Mesothelial cell of epicardium (in vitro differentiated cells): Measurements from ENCODE around the gene SESN2. TPM values are rescaled to one million over a fixed set of nuclear protein-coding genes. Genes with fewer than 3 reads are reported as not detected.

ENCODE experiments used
- DNase-seq, 2 experiments: peaks; one replicate each; pipeline ENCODE4 v3.0.0; 2021; ENCODE audit warnings: low spot score in 2 of 2; ENCODE audit not compliant: unreplicated experiment in 2 of 2
- H3K27ac Mint-ChIP-seq: 2 replicates; pipeline ENCODE4 v1.8.0; 2021; ENCODE audit warnings: mixed read lengths
- H3K27me3 Mint-ChIP-seq: 2 replicates; pipeline ENCODE4 v1.8.0; 2021; ENCODE audit warnings: low read depth, mixed read lengths
- H3K36me3 Mint-ChIP-seq: 2 replicates; pipeline ENCODE4 v1.8.0; 2021; ENCODE audit warnings: mixed read lengths
- H3K4me1 Mint-ChIP-seq: 2 replicates; pipeline ENCODE4 v1.8.0; 2021; ENCODE audit warnings: mixed read lengths
- H3K4me3 Mint-ChIP-seq: 2 replicates; pipeline ENCODE4 v1.8.0; 2021; ENCODE audit warnings: mild to moderate bottlenecking, moderate library complexity, mixed read lengths
- H3K9me3 Mint-ChIP-seq: 2 replicates; pipeline ENCODE4 v1.8.0; 2021; ENCODE audit warnings: mixed read lengths
- CTCF ChIP-seq: fragments of 200-600 bp; sonication (generic); IDR thresholded peaks from one replicate; pipeline ENCODE4 v1.5.0; 2021; ENCODE audit warnings: antibody characterized with exemption; ENCODE audit not compliant: unreplicated experiment
- total RNA-seq: library from RNA; stranded (reverse); gene quantifications from 3 replicates; pipeline ENCODE4 v1.2.1, GENCODE V29; 2021

SESN2 gene
- total RNA-seq, 1 donor from 2014 or later, result 21.4 TPM

DNA sequence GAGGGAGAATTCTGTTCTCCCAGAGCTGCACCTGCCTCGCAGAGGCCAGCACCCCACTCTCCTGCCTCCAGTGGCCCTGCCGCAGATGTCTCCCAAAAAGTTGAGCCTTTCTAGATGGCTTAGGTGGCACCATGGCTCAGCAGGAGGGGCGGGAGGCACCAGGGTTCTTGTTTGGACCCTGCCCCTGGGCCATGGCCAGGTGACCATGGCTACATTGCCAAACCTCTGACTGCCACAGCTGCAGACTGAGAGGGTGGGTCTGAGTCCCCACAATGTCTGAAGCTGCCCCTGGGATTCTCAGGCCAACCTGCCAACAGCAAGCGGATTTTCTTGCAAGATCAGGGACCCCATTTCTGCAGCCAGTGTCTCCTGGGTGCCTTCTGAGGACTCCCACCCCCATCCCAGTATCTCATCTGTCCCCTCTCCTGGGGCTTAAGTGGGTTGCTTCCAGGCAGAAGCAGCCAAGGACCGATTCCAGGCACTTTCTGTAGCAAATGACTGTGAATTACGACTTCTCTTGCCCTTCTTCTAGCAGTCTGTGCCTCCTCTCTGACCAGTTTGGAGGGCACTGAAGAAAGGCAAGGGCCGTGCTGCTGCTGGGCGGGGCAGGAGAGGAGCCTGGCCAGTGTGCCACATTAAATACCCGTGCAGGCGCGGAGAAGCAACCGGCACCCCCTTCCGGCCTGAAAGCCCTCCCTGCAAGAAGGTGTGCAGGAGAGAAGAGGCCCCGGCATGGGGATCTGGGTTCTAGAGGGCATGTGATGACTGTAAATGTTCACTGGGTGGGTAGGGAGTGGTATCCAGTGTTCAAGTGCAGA lies 22.5 kb downstream of the SESN2 start:
- Mint-ChIP-seq H3K9me3 (no peaks in the 10 kb centered on the region), H3K27ac (no peak overlapping the region), H3K4me1 (no peaks in the 10 kb centered on the region), H3K36me3 (peaks cover 17% of the 10 kb centered on the region), H3K4me3 (no peak overlapping the region), H3K27me3 (no peaks in the 10 kb centered on the region)
- DNase-seq, result no peak
- no peak for TF ChIP-seq CTCF

GRCh38 chr1:28282426-28283407 lies 23.4 kb downstream of the SESN2 start:
- Mint-ChIP-seq H3K4me1 (no peaks in the 10 kb centered on the region), H3K4me3 (no peak overlapping the region), H3K36me3 (peaks cover 15% of the 10 kb centered on the region), H3K9me3 (no peaks in the 10 kb centered on the region), H3K27ac (no peak overlapping the region), H3K27me3 (no peaks in the 10 kb centered on the region)
- DNase-seq, result no peak
- no peak for TF ChIP-seq CTCF

GRCh38 chr1:28286111-28286510 lies 26.8 kb downstream of the SESN2 start:
- Mint-ChIP-seq H3K9me3 (no peaks in the 10 kb centered on the region), H3K4me3 (no peak overlapping the region), H3K4me1 (no peaks in the 10 kb centered on the region), H3K27ac (no peak overlapping the region), H3K27me3 (no peaks in the 10 kb centered on the region), H3K36me3 (peaks cover 4% of the 10 kb centered on the region)
- no peak for DNase-seq
- TF ChIP-seq CTCF, result no peak

GRCh38 chr1:28288487-28288886 lies 29.2 kb downstream of the SESN2 start:
- no peak for DNase-seq
- Mint-ChIP-seq H3K4me3 (no peak overlapping the region), H3K27ac (no peak overlapping the region), H3K36me3 (no peaks in the 10 kb centered on the region), H3K9me3 (no peaks in the 10 kb centered on the region), H3K4me1 (no peaks in the 10 kb centered on the region), H3K27me3 (no peaks in the 10 kb centered on the region)
- no peak for TF ChIP-seq CTCF

DNA sequence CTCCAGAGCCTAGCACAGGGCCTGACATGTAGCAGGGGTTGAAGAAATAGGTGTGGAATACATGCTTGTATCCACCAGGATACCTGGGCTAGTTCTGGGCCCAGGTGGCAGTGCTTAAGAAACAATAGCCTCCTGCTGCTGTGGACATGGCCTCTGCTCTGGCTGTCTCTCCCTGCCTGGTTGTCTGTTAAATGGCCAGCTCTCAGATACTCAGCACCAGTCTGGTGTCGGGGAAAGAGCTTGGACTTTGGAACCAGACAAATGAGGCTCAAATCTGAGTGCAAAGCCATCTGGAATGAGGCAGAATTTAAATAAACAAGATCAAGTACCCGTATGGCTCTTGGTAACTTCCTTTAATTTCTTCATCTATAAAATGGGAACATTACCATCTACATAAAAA lies 31.5 kb downstream of the SESN2 start:
- no peak for DNase-seq

More for the DNA sequence above, 31.5 kb downstream of the SESN2 start:
- Mint-ChIP-seq H3K27ac (no peak overlapping the region), H3K4me1 (no peaks in the 10 kb centered on the region), H3K4me3 (no peak overlapping the region), H3K36me3 (no peaks in the 10 kb centered on the region), H3K27me3 (no peaks in the 10 kb centered on the region), H3K9me3 (no peaks in the 10 kb centered on the region)
- TF ChIP-seq CTCF, result no peak
